WTC11 (cell line): ENCODE measurements around the gene PPP1R12B. TPM values are rescaled to one million over a fixed set of nuclear protein-coding genes. Genes with fewer than 3 reads are reported as not detected.

ENCODE experiments used
- ATAC-seq: fragments of 200-7000 bp; cut with Tn5 transposase; 2 replicates; pipeline ENCODE4 v1.10.0; 2021; ENCODE audit warnings: mild to moderate bottlenecking, moderate library complexity
- CTCF ChIA-PET: fragments of 300-600 bp; sonication (Branson Sonifier 250); formaldehyde crosslinking; loops from one replicate; lab custom pipeline; 2021; ENCODE audit warnings: antibody characterized with exemption; lab: Charles Lee
- POLR2A ChIA-PET: fragments of 350-600 bp; sonication (Branson Sonifier 250); formaldehyde crosslinking; loops from one replicate; lab custom pipeline; 2021; ENCODE audit warnings: antibody characterized with exemption; lab: Charles Lee
- DNase-seq: peaks from one replicate; pipeline ENCODE4 v3.0.0; 2021; ENCODE audit warnings: low spot score
- H3K27ac Mint-ChIP-seq: 2 replicates; pipeline ENCODE4 v1.8.0; 2021; ENCODE audit warnings: mixed read lengths
- H3K27me3 Mint-ChIP-seq: 2 replicates; pipeline ENCODE4 v1.8.0; 2021; ENCODE audit warnings: low read depth, mild to moderate bottlenecking, moderate library complexity, mixed read lengths
- H3K36me3 Mint-ChIP-seq: 2 replicates; pipeline ENCODE4 v1.8.0; 2021; ENCODE audit warnings: mixed read lengths
- H3K4me1 Mint-ChIP-seq: 2 replicates; pipeline ENCODE4 v1.8.0; 2022; ENCODE audit warnings: mixed read lengths
- H3K4me3 Mint-ChIP-seq: 2 replicates; pipeline ENCODE4 v1.8.0; 2021; ENCODE audit warnings: mild to moderate bottlenecking, moderate library complexity, mixed read lengths
- H3K9me3 Mint-ChIP-seq: 2 replicates; pipeline ENCODE4 v1.8.0; 2021; ENCODE audit warnings: mixed read lengths
- ATF2 ChIP-seq: sonication (generic); formaldehyde crosslinking; IDR thresholded peaks from 2 replicates; pipeline ENCODE4 v1.8.1; 2022; ENCODE audit warnings: low read depth, missing genetic modification reagents, borderline replicate concordance
- ATF6 ChIP-seq: sonication (generic); formaldehyde crosslinking; IDR thresholded peaks from 2 replicates; pipeline ENCODE4 v1.8.1; 2023; ENCODE audit warnings: mild to moderate bottlenecking, missing genetic modification reagents
- E2F4 ChIP-seq: sonication (generic); formaldehyde crosslinking; IDR thresholded peaks from 2 replicates; pipeline ENCODE4 v1.8.1; 2022; ENCODE audit warnings: low read depth, mild to moderate bottlenecking, moderate library complexity, missing genetic modification reagents, borderline replicate concordance
- ELF4 ChIP-seq: sonication (generic); formaldehyde crosslinking; IDR thresholded peaks from 2 replicates; pipeline ENCODE4 v1.8.1; 2022; ENCODE audit warnings: low read depth, mild to moderate bottlenecking, moderate library complexity, missing genetic modification reagents
- FOXK1 ChIP-seq: sonication (generic); formaldehyde crosslinking; IDR thresholded peaks from 2 replicates; pipeline ENCODE4 v1.8.0; 2022; ENCODE audit warnings: mild to moderate bottlenecking, moderate library complexity, missing genetic modification reagents
- FOXP1 ChIP-seq: sonication (generic); formaldehyde crosslinking; IDR thresholded peaks from 2 replicates; pipeline ENCODE4 v1.8.0; 2022; ENCODE audit warnings: missing genetic modification reagents, mild to moderate bottlenecking, moderate library complexity, borderline replicate concordance
- IRF2 ChIP-seq: sonication (generic); formaldehyde crosslinking; IDR thresholded peaks from 2 replicates; pipeline ENCODE4 v1.8.0; 2022; ENCODE audit warnings: low read depth, missing genetic modification reagents, borderline replicate concordance
- JUN ChIP-seq: sonication (generic); formaldehyde crosslinking; IDR thresholded peaks from 2 replicates; pipeline ENCODE4 v1.8.0; 2023; ENCODE audit warnings: mild to moderate bottlenecking, missing genetic modification reagents
- NR2C2 ChIP-seq: sonication (generic); formaldehyde crosslinking; IDR thresholded peaks from 2 replicates; pipeline ENCODE4 v1.8.0; 2022; ENCODE audit warnings: mild to moderate bottlenecking, missing genetic modification reagents
- NR3C1 ChIP-seq: sonication (generic); formaldehyde crosslinking; conservative IDR thresholded peaks from 2 replicates; pipeline ENCODE4 v1.8.1; 2023; ENCODE audit warnings: low read depth, mild to moderate bottlenecking, missing genetic modification reagents
- OVOL2 ChIP-seq: fragments of 250-450 bp; sonication (Bioruptor Pico); IDR thresholded peaks from 2 replicates; pipeline ENCODE4 v1.9.0; 2021; ENCODE audit warnings: mild to moderate bottlenecking, borderline replicate concordance
- PRRX2 ChIP-seq: fragments of 250-450 bp; sonication (Bioruptor Pico); IDR thresholded peaks from 2 replicates; pipeline ENCODE4 v1.8.0; 2021; ENCODE audit warnings: mild to moderate bottlenecking
- TEAD1 ChIP-seq: sonication (generic); formaldehyde crosslinking; IDR thresholded peaks from 2 replicates; pipeline ENCODE4 v1.8.0; 2022; ENCODE audit warnings: mild to moderate bottlenecking, missing genetic modification reagents
- ZBTB21 ChIP-seq: sonication (generic); formaldehyde crosslinking; IDR thresholded peaks from 2 replicates; pipeline ENCODE4 v1.8.1; 2023; ENCODE audit warnings: mild to moderate bottlenecking, missing genetic modification reagents, borderline replicate concordance
- ZNF263 ChIP-seq: sonication (generic); formaldehyde crosslinking; IDR thresholded peaks from 2 replicates; pipeline ENCODE4 v1.8.1; 2022; ENCODE audit warnings: low read depth, mild to moderate bottlenecking, moderate library complexity, missing genetic modification reagents
- ZNF532 ChIP-seq: fragments of 250-450 bp; sonication (Bioruptor Pico); IDR thresholded peaks from 2 replicates; pipeline ENCODE4 v1.9.0; 2021; ENCODE audit warnings: mild to moderate bottlenecking, borderline replicate concordance
- total RNA-seq: library from RNA; stranded (reverse); gene quantifications from 3 replicates; pipeline ENCODE4 v1.2.3, GENCODE V29; 2021
- TF ChIP-seq, protein P1 (sequence below): sonication (generic); formaldehyde crosslinking; IDR thresholded peaks from 2 replicates; pipeline ENCODE4 v1.8.0; 2023; ENCODE audit warnings: missing genetic modification reagents
- TF ChIP-seq, protein P2 (sequence below): sonication (generic); formaldehyde crosslinking; IDR thresholded peaks from 2 replicates; pipeline ENCODE4 v1.8.0; 2022; ENCODE audit warnings: missing genetic modification reagents

Gene PPP1R12B
- total RNA-seq, 1 experiment from 2014 or later, result 19.2 TPM

DNA sequence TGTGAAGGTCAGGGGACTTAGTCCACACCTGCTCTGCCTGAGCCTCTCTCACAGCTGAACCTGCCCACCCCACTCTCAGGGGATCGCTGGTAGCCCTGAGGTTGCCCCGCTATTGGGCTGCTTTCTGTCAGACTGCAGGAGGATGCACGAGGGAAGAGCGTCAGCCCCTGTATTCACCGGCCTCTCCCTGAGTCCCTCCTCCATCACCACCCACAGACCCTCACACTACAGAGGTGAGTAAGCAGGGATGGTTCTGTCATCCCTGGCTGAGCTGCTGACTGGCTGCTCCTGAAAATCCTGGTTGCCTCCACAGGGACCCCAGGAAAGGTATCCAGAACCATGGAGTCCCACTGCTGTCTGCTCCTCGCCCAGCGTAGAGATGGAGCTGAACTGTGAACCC, 243.0 kb downstream of the PPP1R12B start:
- H3K27ac Mint-ChIP-seq, result no peak overlapping the region
- CTCF ChIA-PET, result interaction anchor here (0.6 to 1.5 kb wide), 2 partner anchors 9 to 128 kb away, joined by 3 read pairs; no protein-coding TSS in a partner anchor
- no peaks in the 10 kb centered on the region; the same call in 1 of the 2 replicates for H3K27me3 Mint-ChIP-seq
- POLR2A ChIA-PET, result no interaction called here
- no peak overlapping the region for H3K4me3 Mint-ChIP-seq
- no peaks in the 10 kb centered on the region for H3K36me3 Mint-ChIP-seq
- no peaks in the 10 kb centered on the region for H3K4me1 Mint-ChIP-seq
- TF ChIP-seq FOXK1 (no peak), OVOL2 (CRISPR knock-in tag) (no peak), ATF6 (CRISPR knock-in tag) (no peak), TEAD1 (CRISPR knock-in tag) (no peak), PRRX2 (no peak), E2F4 (CRISPR knock-in tag) (no peak), ELF4 (no peak), NR2C2 (CRISPR knock-in tag) (no peak), NR3C1 (CRISPR knock-in tag) (no peak), ATF2 (CRISPR knock-in tag) (no peak), FOXP1 (CRISPR knock-in tag) (no peak), IRF2 (CRISPR knock-in tag) (no peak), ZNF532 (no peak), JUN (CRISPR knock-in tag) (no peak), ZNF263 (no peak), ZBTB21 (CRISPR knock-in tag) (no peak)
- TF ChIP-seq, protein P1, sequence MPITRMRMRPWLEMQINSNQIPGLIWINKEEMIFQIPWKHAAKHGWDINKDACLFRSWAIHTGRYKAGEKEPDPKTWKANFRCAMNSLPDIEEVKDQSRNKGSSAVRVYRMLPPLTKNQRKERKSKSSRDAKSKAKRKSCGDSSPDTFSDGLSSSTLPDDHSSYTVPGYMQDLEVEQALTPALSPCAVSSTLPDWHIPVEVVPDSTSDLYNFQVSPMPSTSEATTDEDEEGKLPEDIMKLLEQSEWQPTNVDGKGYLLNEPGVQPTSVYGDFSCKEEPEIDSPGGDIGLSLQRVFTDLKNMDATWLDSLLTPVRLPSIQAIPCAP (CRISPR knock-in tag), result no peak
- TF ChIP-seq, protein P2, sequence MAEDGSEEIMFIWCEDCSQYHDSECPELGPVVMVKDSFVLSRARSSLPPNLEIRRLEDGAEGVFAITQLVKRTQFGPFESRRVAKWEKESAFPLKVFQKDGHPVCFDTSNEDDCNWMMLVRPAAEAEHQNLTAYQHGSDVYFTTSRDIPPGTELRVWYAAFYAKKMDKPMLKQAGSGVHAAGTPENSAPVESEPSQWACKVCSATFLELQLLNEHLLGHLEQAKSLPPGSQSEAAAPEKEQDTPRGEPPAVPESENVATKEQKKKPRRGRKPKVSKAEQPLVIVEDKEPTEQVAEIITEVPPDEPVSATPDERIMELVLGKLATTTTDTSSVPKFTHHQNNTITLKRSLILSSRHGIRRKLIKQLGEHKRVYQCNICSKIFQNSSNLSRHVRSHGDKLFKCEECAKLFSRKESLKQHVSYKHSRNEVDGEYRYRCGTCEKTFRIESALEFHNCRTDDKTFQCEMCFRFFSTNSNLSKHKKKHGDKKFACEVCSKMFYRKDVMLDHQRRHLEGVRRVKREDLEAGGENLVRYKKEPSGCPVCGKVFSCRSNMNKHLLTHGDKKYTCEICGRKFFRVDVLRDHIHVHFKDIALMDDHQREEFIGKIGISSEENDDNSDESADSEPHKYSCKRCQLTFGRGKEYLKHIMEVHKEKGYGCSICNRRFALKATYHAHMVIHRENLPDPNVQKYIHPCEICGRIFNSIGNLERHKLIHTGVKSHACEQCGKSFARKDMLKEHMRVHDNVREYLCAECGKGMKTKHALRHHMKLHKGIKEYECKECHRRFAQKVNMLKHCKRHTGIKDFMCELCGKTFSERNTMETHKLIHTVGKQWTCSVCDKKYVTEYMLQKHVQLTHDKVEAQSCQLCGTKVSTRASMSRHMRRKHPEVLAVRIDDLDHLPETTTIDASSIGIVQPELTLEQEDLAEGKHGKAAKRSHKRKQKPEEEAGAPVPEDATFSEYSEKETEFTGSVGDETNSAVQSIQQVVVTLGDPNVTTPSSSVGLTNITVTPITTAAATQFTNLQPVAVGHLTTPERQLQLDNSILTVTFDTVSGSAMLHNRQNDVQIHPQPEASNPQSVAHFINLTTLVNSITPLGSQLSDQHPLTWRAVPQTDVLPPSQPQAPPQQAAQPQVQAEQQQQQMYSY (CRISPR knock-in tag), result no peak
- TF ChIP-seq, all 79 proteins: peak for 0
- no peaks in the 10 kb centered on the region for H3K9me3 Mint-ChIP-seq
- ATAC-seq (no peak), DNase-seq (no peak)
